HEK293T (cell line): Measurements from ENCODE around the gene NBAS.

Experiments used
- ELF4 ChIP-seq: fragments of 450-650 bp; IDR thresholded peaks from 2 replicates; pipeline ENCODE4 v1.6.1; 2017; ENCODE audit warnings: antibody characterized with exemption
- FOXM1 ChIP-seq: fragments of 450-650 bp; IDR thresholded peaks from 2 replicates; pipeline ENCODE4 v1.6.1; 2017; ENCODE audit warnings: mild to moderate bottlenecking, borderline replicate concordance
- NFRKB ChIP-seq: fragments of 450-650 bp; IDR thresholded peaks from 2 replicates; pipeline ENCODE4 v1.6.1; 2016; ENCODE audit warnings: mild to moderate bottlenecking, moderate library complexity
- SUZ12 ChIP-seq: fragments of 450-650 bp; IDR thresholded peaks from 2 replicates; pipeline ENCODE4 v1.6.1; 2016; ENCODE audit warnings: mild to moderate bottlenecking
- TARDBP ChIP-seq: fragments of 450-650 bp; IDR thresholded peaks from 2 replicates; pipeline ENCODE4 v1.6.1; 2016
- TF ChIP-seq, protein P1 (sequence below): fragments of 450-650 bp; IDR thresholded peaks from 2 replicates; pipeline ENCODE4 v1.6.1; 2016

DNA sequence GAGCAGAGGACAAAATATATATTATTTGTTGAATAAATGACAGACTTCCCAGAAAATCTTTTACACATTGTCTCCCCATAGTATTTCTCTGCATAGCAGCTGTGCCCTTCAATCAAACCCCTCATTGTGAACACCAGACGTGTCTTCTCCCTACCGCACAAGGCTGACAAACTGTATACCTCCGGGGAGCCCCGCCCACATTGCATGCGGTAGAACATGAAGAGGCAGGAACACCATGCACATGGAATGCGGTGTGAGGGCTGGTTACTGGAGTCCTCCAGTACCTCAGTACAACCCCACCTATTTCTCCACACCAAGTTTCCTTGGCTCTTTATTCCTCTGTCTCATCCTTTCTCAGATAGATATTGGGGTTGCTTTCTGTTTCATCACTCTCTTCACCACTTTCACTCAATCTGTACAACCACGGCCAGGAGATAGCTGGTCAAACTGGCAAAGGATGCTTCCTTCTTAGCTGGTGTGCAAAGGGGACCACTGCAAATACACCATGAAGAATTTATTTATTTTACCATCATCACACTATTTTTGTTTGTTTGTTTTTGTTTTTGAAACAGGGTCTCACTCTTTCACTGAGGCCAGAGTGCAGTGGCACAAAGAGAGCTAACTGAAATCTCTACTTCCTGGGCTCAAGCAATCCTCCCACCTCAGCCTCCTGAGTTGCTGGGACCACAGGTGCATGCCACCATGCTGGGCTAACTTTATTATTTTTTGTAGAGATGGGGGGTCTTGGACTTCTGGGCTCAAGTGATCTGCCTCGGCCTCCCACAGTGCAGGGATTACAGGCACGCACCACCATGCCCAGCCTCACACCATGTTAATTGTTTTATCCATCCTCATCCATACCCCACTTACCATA lies 2.3 kb upstream of the NBAS start:
- TF ChIP-seq ELF4 (no peak), SUZ12 (no peak), FOXM1 (no peak), NFRKB (no peak), TARDBP (no peak)
- TF ChIP-seq, protein P1, sequence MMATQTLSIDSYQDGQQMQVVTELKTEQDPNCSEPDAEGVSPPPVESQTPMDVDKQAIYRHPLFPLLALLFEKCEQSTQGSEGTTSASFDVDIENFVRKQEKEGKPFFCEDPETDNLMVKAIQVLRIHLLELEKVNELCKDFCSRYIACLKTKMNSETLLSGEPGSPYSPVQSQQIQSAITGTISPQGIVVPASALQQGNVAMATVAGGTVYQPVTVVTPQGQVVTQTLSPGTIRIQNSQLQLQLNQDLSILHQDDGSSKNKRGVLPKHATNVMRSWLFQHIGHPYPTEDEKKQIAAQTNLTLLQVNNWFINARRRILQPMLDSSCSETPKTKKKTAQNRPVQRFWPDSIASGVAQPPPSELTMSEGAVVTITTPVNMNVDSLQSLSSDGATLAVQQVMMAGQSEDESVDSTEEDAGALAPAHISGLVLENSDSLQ: no peak
